HCT116 (cell line): ENCODE data around the gene SLC37A3. TPM values are rescaled to one million over a fixed set of nuclear protein-coding genes. Genes with fewer than 3 reads are reported as not detected.

ENCODE experiments used
- ATAC-seq: fragments of 200-7000 bp; cut with Tn5 transposase; 2 replicates; pipeline ENCODE4 v1.9.1; 2020; ENCODE audit warnings: mild to moderate bottlenecking, moderate library complexity
- BruUV-seq: library from RNA; stranded (reverse); fragments of 400-500 nt; replicated peaks from 2 replicates; lab custom pipeline; 2021; lab: Mats Ljungman, UMichigan
- CTCF ChIA-PET: fragments of 300-600 bp; sonication (Branson Sonifier 250); formaldehyde crosslinking; loops from one replicate; lab custom pipeline; 2021; ENCODE audit warnings: antibody characterized with exemption; lab: Charles Lee
- POLR2A ChIA-PET: fragments of 300-600, 350-600 bp; sonication (Branson Sonifier 250); formaldehyde crosslinking; loops from one replicate; lab custom pipeline; 2021; ENCODE audit warnings: antibody characterized with exemption; lab: Charles Lee
- RAD21 ChIA-PET, 2 experiments: fragments of 300-600 bp; sonication (Branson Sonifier 250); formaldehyde crosslinking; loops; one replicate each; lab custom pipeline; 2023; ENCODE audit warnings: low total read pairs in 2 of 2; ENCODE audit not compliant: uncharacterized antibody in 2 of 2, unreplicated experiment in 2 of 2, low non-redundant PET in 1 of 2; lab: Charles Lee
- DNase-seq: peaks from one replicate; pipeline ENCODE4 v3.0.0-alpha.2; 2010; ENCODE audit warnings: low read depth, low spot score
- H2AFZ ChIP-seq: fragments of 200-600 bp; shearing (Covaris generic), sonication (generic); 2 replicates; pipeline ENCODE4 v1.6.1; 2017; ENCODE audit warnings: low read depth, mixed run types, mixed read lengths, antibody characterized with exemption, low read length; ENCODE audit not compliant: poor library complexity, severe bottlenecking
- H3K27ac ChIP-seq: 2 replicates; pipeline ENCODE4 v1.5.1; 2012; ENCODE audit warnings: low read depth, low read length
- H3K27me3 ChIP-seq: fragments of 200-600 bp; sonication (generic); 2 replicates; pipeline ENCODE4 v1.6.1; 2016; ENCODE audit warnings: mixed run types, low read length, mixed read lengths; ENCODE audit not compliant: insufficient read depth
- H3K36me3 ChIP-seq, 2 experiments: fragments of 200-500 bp in 1 of 2; fragments of 200-600 bp in 1 of 2; sonication (Bioruptor generic) in 1 of 2; sonication (generic) in 1 of 2; 2 replicates each; pipeline versions ENCODE4 v1.5.1 to v1.6.1; 2014 to 2016; ENCODE audit warnings: low read length in 2 of 2, inconsistent platforms in 1 of 2, mixed read lengths in 1 of 2, mixed run types in 1 of 2; ENCODE audit not compliant: insufficient read depth in 2 of 2, control insufficient read depth in 1 of 2
- H3K4me1 ChIP-seq, 2 experiments: fragments of 200-600 bp in 1 of 2; sonication (generic) in 1 of 2; 2 replicates each; pipeline versions ENCODE4 v1.5.1 to v1.6.1; 2012 to 2017; ENCODE audit warnings: low read length in 2 of 2, inconsistent platforms in 1 of 2, mild to moderate bottlenecking in 1 of 2, mixed read lengths in 1 of 2, mixed run types in 1 of 2, moderate library complexity in 1 of 2; ENCODE audit not compliant: insufficient read depth in 2 of 2, control insufficient read depth in 1 of 2
- H3K4me2 ChIP-seq: fragments of 200-600 bp; sonication (generic); 2 replicates; pipeline ENCODE4 v1.6.1; 2017; ENCODE audit warnings: mixed run types, low read length, mixed read lengths
- H3K4me3 ChIP-seq, 2 experiments: fragments of 200-600 bp in 1 of 2; sonication (generic) in 1 of 2; replicated peaks in 1 of 2; 2 replicates each; pipeline ENCODE4 v1.5.1; 2011 to 2016; ENCODE audit warnings: low read length in 2 of 2, control low read depth in 1 of 2, low read depth in 1 of 2, mild to moderate bottlenecking in 1 of 2, mixed read lengths in 1 of 2, mixed run types in 1 of 2
- H3K79me2 ChIP-seq: fragments of 200-600 bp; sonication (generic); 2 replicates; pipeline ENCODE4 v1.6.1; 2017; ENCODE audit warnings: mild to moderate bottlenecking, mixed run types, low read length, moderate library complexity, mixed read lengths; ENCODE audit not compliant: insufficient read depth
- H3K9ac ChIP-seq: fragments of 200-600 bp; sonication (generic); 2 replicates; pipeline ENCODE4 v1.6.1; 2016; ENCODE audit warnings: low read length, mixed read lengths
- H3K9me2 ChIP-seq: fragments of 200-600 bp; sonication (generic), shearing (Covaris generic); 2 replicates; pipeline ENCODE4 v1.6.1; 2017; ENCODE audit warnings: mixed run types, mild to moderate bottlenecking, moderate library complexity; ENCODE audit not compliant: insufficient read depth
- H3K9me3 ChIP-seq, 2 experiments: fragments of 200-500 bp in 1 of 2; fragments of 200-600 bp in 1 of 2; sonication (Bioruptor generic) in 1 of 2; sonication (generic) in 1 of 2; 2 replicates each; pipeline ENCODE4 v1.6.1; 2014 to 2017; ENCODE audit warnings: low read length in 2 of 2, mixed read lengths in 2 of 2, inconsistent platforms in 1 of 2, low read depth in 1 of 2, mild to moderate bottlenecking in 1 of 2, mixed run types in 1 of 2, moderate library complexity in 1 of 2; ENCODE audit not compliant: control insufficient read depth in 1 of 2, insufficient read depth in 1 of 2
- H4K20me1 ChIP-seq: fragments of 200-600 bp; sonication (generic), shearing (Covaris generic); 2 replicates; pipeline ENCODE4 v1.6.1; 2017; ENCODE audit warnings: mixed run types, mild to moderate bottlenecking, moderate library complexity; ENCODE audit not compliant: insufficient read depth
- CEBPB ChIP-seq: IDR thresholded peaks from 2 replicates; pipeline ENCODE4 v1.6.1; 2012; ENCODE audit warnings: low read depth
- EZH2phosphoT487 ChIP-seq: fragments of 200-600 bp; IDR thresholded peaks from 2 replicates; pipeline ENCODE4 v1.6.1; 2018; ENCODE audit warnings: antibody characterized with exemption, borderline replicate concordance
- POLR2AphosphoS5 ChIP-seq: IDR thresholded peaks from 2 replicates; pipeline ENCODE4 v1.6.1; 2011; ENCODE audit warnings: mild to moderate bottlenecking, low read depth, low read length, moderate library complexity
- RAD21 ChIP-seq: IDR thresholded peaks from 2 replicates; pipeline ENCODE4 v1.6.1; 2012; ENCODE audit warnings: low read depth, mild to moderate bottlenecking
- SRF ChIP-seq: IDR thresholded peaks from 2 replicates; pipeline ENCODE4 v1.6.1; 2012; ENCODE audit warnings: low read depth
- intact Hi-C: fragments of 100-400 bp; cut with micrococcal nuclease; formaldehyde crosslinking; loops from 2 replicates; pipeline ENCODE4 v1.10.0; 2022
- total RNA-seq: library from RNA; stranded (reverse); gene quantifications from one replicate; pipeline ENCODE4 v1.2.1, GENCODE V29; 2021; ENCODE audit not compliant: unreplicated experiment

Gene SLC37A3
- total RNA-seq, 1 experiment from 2014 or later: 41.8 TPM

DNA sequence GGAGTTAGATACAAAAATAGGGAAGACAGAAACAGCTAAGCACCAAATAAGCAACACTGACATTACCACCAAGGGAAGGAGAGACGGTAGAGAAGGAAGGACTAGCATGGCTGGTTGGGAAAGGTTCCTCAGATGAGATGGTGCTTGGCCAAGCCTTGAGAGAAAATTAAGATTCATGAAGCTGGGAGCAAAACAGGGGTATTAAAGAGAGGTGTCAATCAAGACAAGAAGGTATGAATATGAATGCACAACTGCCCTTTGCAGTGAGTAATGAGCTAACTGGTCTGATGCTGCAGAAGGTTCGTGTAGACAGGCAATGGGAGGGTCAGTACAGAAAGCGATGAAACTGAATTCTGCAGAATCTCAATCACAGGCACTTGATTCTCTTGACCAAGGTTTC lies 67.7 kb downstream of the SLC37A3 start:
- CTCF ChIA-PET: no interaction called here
- Histone ChIP-seq H3K27ac (no peak overlapping the region), H3K9me2 (no peaks in the 10 kb centered on the region), H4K20me1 (no peaks in the 10 kb centered on the region), H2AFZ (no peak overlapping the region), H3K4me1 (no peaks in the 10 kb centered on the region), H3K9ac (no peak overlapping the region), H3K4me3 (no peak overlapping the region), H3K27me3 (no peaks in the 10 kb centered on the region), H3K79me2 (no peaks in the 10 kb centered on the region), H3K4me2 (no peak overlapping the region), H3K36me3 (peaks cover 5 to 13% of the 10 kb centered on the region in 2 experiments; a peak in 3 of 4 replicates), H3K9me3 (no peaks in the 10 kb centered on the region)
- DNase-seq (no peak), ATAC-seq (no peak)
- POLR2A ChIA-PET: interaction anchor here (1.3 kb wide), 1 partner anchor 53 kb away, joined by 3 read pairs; no protein-coding TSS in a partner anchor
- BruUV-seq: no TSS peak
- RAD21 ChIA-PET: no interaction called here
- TF ChIP-seq CEBPB: no peak
- no peak for TF ChIP-seq RAD21
- TF ChIP-seq POLR2AphosphoS5: no peak
- intact Hi-C loops: no loop called here

DNA sequence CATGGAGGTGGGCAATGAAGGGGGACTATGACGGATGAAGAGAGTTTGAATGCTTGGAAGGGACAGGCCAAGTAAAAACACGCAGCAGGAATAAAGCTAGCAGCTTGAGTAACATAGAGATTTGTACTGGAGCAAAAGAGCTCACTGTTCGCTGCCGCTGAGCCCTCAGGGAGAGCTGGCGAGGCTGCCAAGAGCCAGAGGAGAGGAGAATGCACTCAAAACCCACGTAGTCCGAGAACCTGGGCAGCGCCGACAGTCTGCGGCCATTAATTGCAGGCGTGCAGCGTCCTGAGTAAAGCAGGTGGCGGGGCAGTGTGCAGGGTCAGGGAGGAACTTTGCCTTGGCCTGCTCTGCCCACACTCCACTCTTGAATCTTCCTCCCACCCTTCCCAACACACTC lies 68.2 kb downstream of the SLC37A3 start:
- Histone ChIP-seq H4K20me1 (no peaks in the 10 kb centered on the region), H3K27ac (no peak overlapping the region), H2AFZ (no peak overlapping the region), H3K79me2 (no peaks in the 10 kb centered on the region), H3K4me1 (no peaks in the 10 kb centered on the region), H3K9ac (no peak overlapping the region), H3K4me3 (no peak overlapping the region), H3K9me2 (no peaks in the 10 kb centered on the region), H3K9me3 (no peaks in the 10 kb centered on the region), H3K27me3 (no peaks in the 10 kb centered on the region), H3K4me2 (no peak overlapping the region), H3K36me3 (peaks cover 5 to 10% of the 10 kb centered on the region in 2 experiments; a peak in 3 of 4 replicates)
- DNase-seq: no peak
- no peak for ATAC-seq
- ChIA-PET CTCF (no interaction called here), RAD21 (no interaction called here), POLR2A (no interaction called here)
- no peak for TF ChIP-seq EZH2phosphoT487
- TF ChIP-seq SRF: no peak
- intact Hi-C loops: no loop called here
- no TSS peak for BruUV-seq
